Loucy (cell line): ENCODE results near the gene TNNT2.

ENCODE experiments used
- H2AFZ ChIP-seq: fragments of 200-600 bp; sonication (generic); 2 replicates; pipeline ENCODE4 v1.6.0; 2016; ENCODE audit warnings: antibody characterized with exemption, mild to moderate bottlenecking, low read length, moderate library complexity
- H3F3A ChIP-seq: fragments of 200-600 bp; 2 replicates; pipeline ENCODE4 v1.6.0; 2016; ENCODE audit warnings: antibody characterized with exemption, low read depth, mild to moderate bottlenecking
- H3K27me3 ChIP-seq: fragments of 200-600 bp; sonication (generic); 2 replicates; pipeline ENCODE4 v1.6.1; 2014; ENCODE audit warnings: low read length, mild to moderate bottlenecking; ENCODE audit not compliant: insufficient read depth, poor library complexity, severe bottlenecking
- H3K36me3 ChIP-seq: fragments of 200-600 bp; sonication (generic); 2 replicates; pipeline ENCODE4 v1.6.1; 2016; ENCODE audit warnings: low read length; ENCODE audit not compliant: insufficient read depth
- H3K4me1 ChIP-seq: fragments of 200-600 bp; sonication (generic); 2 replicates; pipeline ENCODE4 v1.5.1; 2014; ENCODE audit warnings: low read length, mild to moderate bottlenecking; ENCODE audit not compliant: insufficient read depth, poor library complexity, severe bottlenecking
- H3K4me2 ChIP-seq: fragments of 200-600 bp; sonication (generic); 2 replicates; pipeline ENCODE4 v1.6.0; 2014; ENCODE audit warnings: antibody characterized with exemption, low read length, low read depth, mild to moderate bottlenecking; ENCODE audit not compliant: poor library complexity, severe bottlenecking
- H3K4me3 ChIP-seq: fragments of 200-600 bp; sonication (generic); 2 replicates; pipeline ENCODE4 v1.5.1; 2014; ENCODE audit warnings: low read length, mild to moderate bottlenecking, mixed read lengths; ENCODE audit not compliant: poor library complexity, severe bottlenecking
- H3K79me2 ChIP-seq: fragments of 200-600 bp; sonication (generic); 2 replicates; pipeline ENCODE4 v1.6.1; 2014; ENCODE audit warnings: low read length; ENCODE audit not compliant: insufficient read depth
- H3K9ac ChIP-seq: fragments of 200-600 bp; sonication (generic); 2 replicates; pipeline ENCODE4 v1.6.0; 2014; ENCODE audit warnings: mild to moderate bottlenecking, low read depth, low read length, moderate library complexity; ENCODE audit not compliant: poor library complexity, severe bottlenecking
- H3K9me2 ChIP-seq: fragments of 200-600 bp; sonication (generic); replicated peaks from 2 replicates; pipeline ENCODE4 v1.6.1; 2016; ENCODE audit warnings: low read depth, low read length, mixed read lengths
- H3K9me3 ChIP-seq: fragments of 200-600 bp; sonication (generic); 2 replicates; pipeline ENCODE4 v1.6.1; 2014; ENCODE audit warnings: mild to moderate bottlenecking, antibody characterized with exemption, low read length, low read depth; ENCODE audit not compliant: insufficient read depth
- H4K20me1 ChIP-seq: fragments of 200-600 bp; sonication (generic); 2 replicates; pipeline ENCODE4 v1.6.0; 2014; ENCODE audit warnings: antibody characterized with exemption, low read length, mild to moderate bottlenecking; ENCODE audit not compliant: insufficient read depth, poor library complexity, severe bottlenecking
- EZH2phosphoT487 ChIP-seq: fragments of 200-600 bp; IDR thresholded peaks from 2 replicates; pipeline ENCODE4 v1.6.1; 2018; ENCODE audit warnings: antibody characterized with exemption, mild to moderate bottlenecking, moderate library complexity, borderline replicate concordance
- TF ChIP-seq, protein P1 (sequence below): fragments of 200-600 bp; sonication (generic); conservative IDR thresholded peaks from 2 replicates; pipeline ENCODE4 v1.5.1; 2014; ENCODE audit warnings: mild to moderate bottlenecking, antibody characterized with exemption, low read length

Gene TNNT2

DNA sequence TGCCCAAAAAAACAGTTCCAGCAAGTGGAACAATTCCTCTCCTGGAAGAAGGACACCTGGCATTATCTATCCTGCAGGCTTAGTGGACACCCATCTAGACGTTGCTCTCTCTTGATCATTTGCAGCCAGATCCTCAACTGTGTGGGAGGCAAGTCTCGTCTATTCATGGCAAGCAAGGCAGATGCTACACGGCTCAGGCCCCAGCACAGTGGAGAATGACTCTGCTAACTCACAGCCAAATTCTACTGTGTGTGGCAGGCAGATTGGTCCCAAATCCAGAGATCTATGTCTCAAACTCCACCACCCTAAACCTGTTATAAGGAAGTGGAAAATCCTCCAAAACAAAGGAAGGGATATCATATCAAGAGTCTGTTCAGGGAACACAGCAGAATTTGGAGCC lies 7.0 kb downstream of the TNNT2 start:
- Histone ChIP-seq H3K36me3 (no peaks in the 10 kb centered on the region), H3K9me2 (no peaks in the 10 kb centered on the region), H3K4me1 (no peaks in the 10 kb centered on the region), H3K79me2 (no peaks in the 10 kb centered on the region), H3F3A (no peaks in the 10 kb centered on the region), H3K9me3 (no peaks in the 10 kb centered on the region), H4K20me1 (no peaks in the 10 kb centered on the region), H3K4me2 (no peak overlapping the region), H3K9ac (no peak overlapping the region), H3K27me3 (no peaks in the 10 kb centered on the region), H3K4me3 (no peak overlapping the region), H2AFZ (no peak overlapping the region)
- TF ChIP-seq EZH2phosphoT487: no peak
- TF ChIP-seq, protein P1, sequence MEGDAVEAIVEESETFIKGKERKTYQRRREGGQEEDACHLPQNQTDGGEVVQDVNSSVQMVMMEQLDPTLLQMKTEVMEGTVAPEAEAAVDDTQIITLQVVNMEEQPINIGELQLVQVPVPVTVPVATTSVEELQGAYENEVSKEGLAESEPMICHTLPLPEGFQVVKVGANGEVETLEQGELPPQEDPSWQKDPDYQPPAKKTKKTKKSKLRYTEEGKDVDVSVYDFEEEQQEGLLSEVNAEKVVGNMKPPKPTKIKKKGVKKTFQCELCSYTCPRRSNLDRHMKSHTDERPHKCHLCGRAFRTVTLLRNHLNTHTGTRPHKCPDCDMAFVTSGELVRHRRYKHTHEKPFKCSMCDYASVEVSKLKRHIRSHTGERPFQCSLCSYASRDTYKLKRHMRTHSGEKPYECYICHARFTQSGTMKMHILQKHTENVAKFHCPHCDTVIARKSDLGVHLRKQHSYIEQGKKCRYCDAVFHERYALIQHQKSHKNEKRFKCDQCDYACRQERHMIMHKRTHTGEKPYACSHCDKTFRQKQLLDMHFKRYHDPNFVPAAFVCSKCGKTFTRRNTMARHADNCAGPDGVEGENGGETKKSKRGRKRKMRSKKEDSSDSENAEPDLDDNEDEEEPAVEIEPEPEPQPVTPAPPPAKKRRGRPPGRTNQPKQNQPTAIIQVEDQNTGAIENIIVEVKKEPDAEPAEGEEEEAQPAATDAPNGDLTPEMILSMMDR: no peak

DNA sequence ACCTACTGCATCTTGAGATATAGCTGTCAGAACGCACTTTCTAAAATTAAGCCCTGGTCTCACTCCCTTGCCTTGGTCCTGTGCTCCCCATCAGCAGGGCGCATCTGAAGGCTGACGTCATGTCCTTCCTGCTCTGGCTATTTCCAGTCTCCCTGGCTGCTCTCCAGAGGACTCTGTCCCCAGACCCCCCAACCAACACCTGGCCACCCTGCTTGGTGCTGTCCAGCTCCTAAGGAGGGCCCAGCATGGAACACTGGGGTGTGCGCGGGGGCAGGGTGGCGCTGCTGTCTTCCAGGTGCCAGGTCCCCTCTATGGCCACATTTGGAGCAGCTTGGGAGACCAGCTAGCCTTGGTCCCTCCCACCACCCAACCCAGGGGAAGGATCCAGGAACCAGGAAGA lies 8.3 kb downstream of the TNNT2 start:
- Histone ChIP-seq H3K4me1 (no peaks in the 10 kb centered on the region), H2AFZ (no peak overlapping the region), H3F3A (no peaks in the 10 kb centered on the region), H3K4me3 (no peak overlapping the region), H3K36me3 (no peaks in the 10 kb centered on the region), H3K9me2 (no peaks in the 10 kb centered on the region), H3K4me2 (no peak overlapping the region), H3K27me3 (no peaks in the 10 kb centered on the region), H4K20me1 (no peaks in the 10 kb centered on the region), H3K9ac (no peak overlapping the region), H3K9me3 (no peaks in the 10 kb centered on the region), H3K79me2 (no peaks in the 10 kb centered on the region)
- TF ChIP-seq EZH2phosphoT487: no peak
- TF ChIP-seq, protein P1: no peak

DNA sequence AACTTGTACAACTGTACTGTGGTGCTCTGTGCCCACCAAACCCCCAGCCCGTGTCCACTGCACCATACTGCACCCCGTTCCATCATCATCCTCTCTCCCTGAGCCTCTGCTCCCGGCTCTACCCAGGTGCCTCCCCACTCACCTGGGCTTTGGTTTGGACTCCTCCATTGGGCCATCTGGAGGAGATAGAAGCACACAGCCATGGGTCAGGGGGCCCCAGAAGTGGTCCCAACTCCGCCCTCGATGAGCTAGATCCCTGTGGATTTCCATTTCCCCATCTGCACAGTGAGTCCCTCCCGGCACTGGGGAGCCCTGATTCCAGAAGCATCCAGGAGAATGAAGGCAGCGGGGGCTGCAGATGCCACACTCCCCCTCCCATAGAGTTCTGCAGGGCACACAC lies 10.8 kb downstream of the TNNT2 start:
- TF ChIP-seq, protein P1: no peak
- no peaks in the 10 kb centered on the region for H3K36me3 ChIP-seq

More for the DNA sequence above, 10.8 kb downstream of the TNNT2 start:
- Histone ChIP-seq H3K4me2 (no peak overlapping the region), H3K9me2 (no peaks in the 10 kb centered on the region), H3K4me1 (no peaks in the 10 kb centered on the region), H3K79me2 (no peaks in the 10 kb centered on the region), H3F3A (no peaks in the 10 kb centered on the region), H3K9me3 (no peaks in the 10 kb centered on the region), H3K27me3 (no peaks in the 10 kb centered on the region), H4K20me1 (no peaks in the 10 kb centered on the region), H3K4me3 (no peak overlapping the region), H2AFZ (no peak overlapping the region), H3K9ac (no peak overlapping the region)
